Smooth muscle cell (in vitro differentiated cells): ENCODE data around the gene PRKCE. TPM values are rescaled to one million over a fixed set of nuclear protein-coding genes. Genes with fewer than 3 reads are reported as not detected.
A peak's percentile ranks its signal among the peaks of the same experiment; 100 is the strongest.

Experiments
- DNase-seq: peaks from one replicate; lab custom pipeline; 2025; ENCODE audit not compliant: unreplicated experiment; lab: John Stamatoyannopoulos, UW
- H2AFZ ChIP-seq: fragments of 200-600 bp; sonication (generic); 2 replicates; pipeline ENCODE4 v1.6.0; 2016; ENCODE audit warnings: antibody characterized with exemption, low read depth, mild to moderate bottlenecking
- H3F3A ChIP-seq: fragments of 200-600 bp; sonication (generic); 2 replicates; pipeline ENCODE4 v1.6.0; 2017; ENCODE audit warnings: antibody characterized with exemption, low read depth
- H3K27ac ChIP-seq: fragments of 200-600 bp; sonication (generic); 2 replicates; pipeline ENCODE4 v1.5.1; 2016; ENCODE audit warnings: low read depth, mild to moderate bottlenecking
- H3K27me3 ChIP-seq: fragments of 200-600 bp; sonication (generic); 2 replicates; pipeline ENCODE4 v1.6.1; 2016; ENCODE audit warnings: low read depth, mild to moderate bottlenecking
- H3K36me3 ChIP-seq: fragments of 200-600 bp; sonication (generic); 2 replicates; pipeline ENCODE4 v1.5.1; 2016; ENCODE audit warnings: low read depth
- H3K4me1 ChIP-seq: fragments of 200-600 bp; sonication (generic); 2 replicates; pipeline ENCODE4 v1.5.1; 2016; ENCODE audit warnings: low read depth
- H3K4me2 ChIP-seq: fragments of 200-600 bp; sonication (generic); 2 replicates; pipeline ENCODE4 v1.6.0; 2016; ENCODE audit warnings: mild to moderate bottlenecking
- H3K4me3 ChIP-seq: fragments of 200-600 bp; sonication (generic); 2 replicates; pipeline ENCODE4 v1.5.1; 2016; ENCODE audit warnings: mild to moderate bottlenecking
- H3K79me2 ChIP-seq: fragments of 200-600 bp; sonication (generic); 2 replicates; pipeline ENCODE4 v1.6.0; 2016; ENCODE audit warnings: low read depth, mild to moderate bottlenecking
- H3K9ac ChIP-seq: fragments of 200-600 bp; sonication (generic); 2 replicates; pipeline ENCODE4 v1.6.0; 2016; ENCODE audit warnings: low read depth
- H3K9me3 ChIP-seq: fragments of 200-600 bp; sonication (generic); replicated peaks from 2 replicates; pipeline ENCODE4 v1.5.1; 2016; ENCODE audit warnings: low read depth
- H4K20me1 ChIP-seq: fragments of 200-600 bp; sonication (generic); 2 replicates; pipeline ENCODE4 v1.6.0; 2016; ENCODE audit warnings: low read depth
- WGBS: methylation state at CpG from one replicate; pipeline ENCODE4 v1.1.7; 2016; ENCODE audit warnings: low lambda C conversion rate; 5-methylcytosine and 5-hydroxymethylcytosine counted together
- polyA plus RNA-seq: library from polyadenylated mRNA; unstranded; fragments of >200 nt; fragmentation: Nextera tagmentation; extraction: Ambion mirVana; gene quantifications from 2 replicates; pipeline ENCODE4 v1.2.1, GENCODE V29; 2016
- total RNA-seq: library from RNA; depleted of rRNA; stranded (reverse); fragments of >200 nt; gene quantifications from 2 replicates; pipeline ENCODE4 v1.2.3, GENCODE V29; 2014
- TF ChIP-seq, protein P1 (sequence below): fragments of 200-600 bp; sonication (generic); IDR thresholded peaks from 2 replicates; pipeline ENCODE4 v1.5.1; 2017; ENCODE audit warnings: borderline replicate concordance, mild to moderate bottlenecking, antibody characterized with exemption; ENCODE audit not compliant: insufficient read depth, poor library complexity, severe bottlenecking

PRKCE gene
- total and polyA plus RNA-seq, 2 experiments from 2014 or later, result 20.6 to 29.1 TPM

DNA sequence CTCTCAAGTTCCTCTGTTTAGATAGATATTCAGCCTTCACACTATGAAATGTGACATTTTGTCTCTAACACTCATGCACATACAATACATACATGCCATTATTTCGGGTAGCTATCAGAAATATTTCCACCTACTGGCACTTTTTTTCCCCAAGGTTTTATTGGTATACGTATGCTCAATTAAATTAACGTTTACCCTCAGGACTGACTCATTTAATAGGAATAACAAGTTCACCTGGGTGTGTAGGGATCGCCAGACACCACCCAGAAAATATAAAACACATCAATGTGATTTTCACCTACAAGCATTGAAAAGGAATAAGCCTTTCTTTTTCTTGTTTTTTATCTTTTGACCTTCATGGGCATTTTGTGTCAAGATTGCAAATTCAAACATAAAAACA is 507.2 kb downstream of the PRKCE start:
- H3K27ac ChIP-seq, result no peak overlapping the region
- no peaks in the 10 kb centered on the region for H3K27me3 ChIP-seq
- H3K4me1 ChIP-seq, result no peaks in the 10 kb centered on the region
- H3K4me3 ChIP-seq, result no peak overlapping the region
- no peak for DNase-seq
- peaks cover 4% of the 10 kb centered on the region for H3K36me3 ChIP-seq
- TF ChIP-seq, protein P1, sequence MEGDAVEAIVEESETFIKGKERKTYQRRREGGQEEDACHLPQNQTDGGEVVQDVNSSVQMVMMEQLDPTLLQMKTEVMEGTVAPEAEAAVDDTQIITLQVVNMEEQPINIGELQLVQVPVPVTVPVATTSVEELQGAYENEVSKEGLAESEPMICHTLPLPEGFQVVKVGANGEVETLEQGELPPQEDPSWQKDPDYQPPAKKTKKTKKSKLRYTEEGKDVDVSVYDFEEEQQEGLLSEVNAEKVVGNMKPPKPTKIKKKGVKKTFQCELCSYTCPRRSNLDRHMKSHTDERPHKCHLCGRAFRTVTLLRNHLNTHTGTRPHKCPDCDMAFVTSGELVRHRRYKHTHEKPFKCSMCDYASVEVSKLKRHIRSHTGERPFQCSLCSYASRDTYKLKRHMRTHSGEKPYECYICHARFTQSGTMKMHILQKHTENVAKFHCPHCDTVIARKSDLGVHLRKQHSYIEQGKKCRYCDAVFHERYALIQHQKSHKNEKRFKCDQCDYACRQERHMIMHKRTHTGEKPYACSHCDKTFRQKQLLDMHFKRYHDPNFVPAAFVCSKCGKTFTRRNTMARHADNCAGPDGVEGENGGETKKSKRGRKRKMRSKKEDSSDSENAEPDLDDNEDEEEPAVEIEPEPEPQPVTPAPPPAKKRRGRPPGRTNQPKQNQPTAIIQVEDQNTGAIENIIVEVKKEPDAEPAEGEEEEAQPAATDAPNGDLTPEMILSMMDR, result no peak
- no peaks in the 10 kb centered on the region for H3K9me3 ChIP-seq
- 88% methylated on average over 4 of the region's 4 CpGs for WGBS
- peaks cover 5% of the 10 kb centered on the region for H3F3A ChIP-seq
- no peak overlapping the region for H3K4me2 ChIP-seq
- H3K9ac ChIP-seq, result no peak overlapping the region
- H4K20me1 ChIP-seq, result no peaks in the 10 kb centered on the region
- no peaks in the 10 kb centered on the region for H3K79me2 ChIP-seq
- H2AFZ ChIP-seq, result no peak overlapping the region

DNA sequence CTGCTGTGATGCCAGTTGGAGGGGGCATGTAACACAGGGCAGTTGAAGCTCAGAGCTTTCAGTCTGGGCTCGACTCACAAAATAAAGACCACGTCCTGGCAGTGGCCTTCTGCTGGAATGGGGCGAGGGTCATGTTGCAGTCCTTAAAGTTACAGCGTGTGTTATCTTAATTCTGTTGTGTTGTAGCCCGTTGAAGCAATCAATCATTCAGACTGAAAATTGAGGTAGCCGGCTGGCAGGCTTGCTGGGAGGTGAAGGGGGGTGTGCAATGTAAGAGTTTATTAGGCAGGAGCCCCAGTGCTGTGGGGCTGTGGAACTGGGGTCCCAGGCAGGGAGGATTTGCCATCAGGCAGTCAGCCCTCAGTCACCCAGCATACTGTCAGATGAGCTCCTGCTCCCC is 508.9 kb downstream of the PRKCE start:
- TF ChIP-seq, protein P1, result no peak
- no peak for DNase-seq

DNA sequence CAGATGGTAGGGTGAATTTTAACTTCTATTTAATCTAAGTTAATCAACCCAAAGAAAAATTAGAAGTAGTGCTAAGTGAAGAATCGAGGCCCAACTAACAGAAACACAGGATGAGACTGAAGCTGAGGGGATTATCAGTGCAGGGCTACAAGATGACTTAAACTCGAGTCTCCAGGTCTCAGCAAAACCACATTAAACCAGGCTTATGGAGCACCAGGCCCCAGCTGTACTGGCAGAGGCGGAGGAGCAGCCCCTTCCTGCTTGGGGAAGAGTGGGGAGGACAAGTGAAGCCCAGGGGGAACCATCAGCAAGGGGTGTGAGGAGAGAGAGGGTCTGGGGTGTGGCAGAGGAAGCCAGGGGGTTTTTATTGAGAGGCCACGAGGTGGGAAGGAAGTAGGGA is 509.8 kb downstream of the PRKCE start:
- Histone ChIP-seq H4K20me1 (no peaks in the 10 kb centered on the region), H3K4me1 (peaks cover 6% of the 10 kb centered on the region), H3K9ac (no peak overlapping the region), H3F3A (peaks cover 11% of the 10 kb centered on the region), H3K36me3 (peaks cover 4% of the 10 kb centered on the region), H3K4me2 (no peak overlapping the region), H3K27me3 (no peaks in the 10 kb centered on the region), H3K4me3 (no peak overlapping the region), H3K79me2 (no peaks in the 10 kb centered on the region), H2AFZ (no peak overlapping the region), H3K9me3 (no peaks in the 10 kb centered on the region), H3K27ac (peak overlapping the region; percentile 40)
- TF ChIP-seq, protein P1, result no peak
- WGBS, result 47% methylated on average over 4 of the region's 4 CpGs
- no peak for DNase-seq

More for the DNA sequence above, 508.9 kb downstream of the PRKCE start:
- Histone ChIP-seq H3K9ac (no peak overlapping the region), H3K4me3 (no peak overlapping the region), H3K27me3 (no peaks in the 10 kb centered on the region), H3K27ac (no peak overlapping the region), H2AFZ (no peak overlapping the region), H3F3A (peaks cover 11% of the 10 kb centered on the region), H3K36me3 (peaks cover 4% of the 10 kb centered on the region), H3K79me2 (no peaks in the 10 kb centered on the region), H3K4me1 (peaks cover 6% of the 10 kb centered on the region), H3K9me3 (no peaks in the 10 kb centered on the region), H4K20me1 (no peaks in the 10 kb centered on the region), H3K4me2 (no peak overlapping the region)
- 55% methylated on average over 6 of the region's 6 CpGs for WGBS

DNA sequence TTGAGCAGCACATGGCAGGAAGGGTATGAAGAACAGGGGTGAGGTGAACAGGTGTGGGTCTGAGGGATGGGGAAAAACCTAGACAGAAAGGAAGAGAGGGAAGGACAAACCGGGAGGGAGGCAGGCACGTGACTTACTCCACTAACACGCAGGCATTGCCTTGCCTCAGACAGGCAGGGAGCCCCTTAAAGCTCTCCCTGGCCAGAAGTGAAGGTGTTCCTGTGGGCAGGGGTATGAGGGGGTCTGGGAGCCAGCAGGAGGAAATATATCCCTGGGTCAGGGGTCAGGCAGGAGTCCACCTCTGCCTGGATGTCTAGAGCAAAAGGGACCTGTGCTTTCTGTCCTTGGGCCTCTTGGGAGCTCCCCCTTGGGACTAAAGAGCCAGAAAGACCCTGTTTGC is 510.4 kb downstream of the PRKCE start:
- TF ChIP-seq, protein P1, result no peak
- H3K4me1 ChIP-seq, result peaks cover 6% of the 10 kb centered on the region
- H3K4me2 ChIP-seq, result no peak overlapping the region
- no peak for DNase-seq
- no peak overlapping the region for H3K9ac ChIP-seq
- H3K4me3 ChIP-seq, result no peak overlapping the region
- peak overlapping the region; percentile 40 for H3K27ac ChIP-seq
- peaks cover 11% of the 10 kb centered on the region for H3F3A ChIP-seq
- H3K79me2 ChIP-seq, result no peaks in the 10 kb centered on the region
- no peaks in the 10 kb centered on the region for H4K20me1 ChIP-seq
- H3K9me3 ChIP-seq, result no peaks in the 10 kb centered on the region
- H3K36me3 ChIP-seq, result no peaks in the 10 kb centered on the region
- no peaks in the 10 kb centered on the region for H3K27me3 ChIP-seq
- WGBS, result 95% methylated on average over 3 of the region's 3 CpGs
- no peak overlapping the region for H2AFZ ChIP-seq
